Fibroblast of pulmonary artery (primary cell): ENCODE measurements around the gene CCSER1.

Experiments
- DNase-seq: peaks from one replicate; pipeline ENCODE4 v3.0.0-alpha.2; 2010; ENCODE audit warnings: low read depth
- H3K4me3 ChIP-seq: replicated peaks from 2 replicates; pipeline ENCODE4 v1.5.1; 2011; ENCODE audit warnings: low read depth, mild to moderate bottlenecking, control low read depth, low read length, moderate library complexity
- CTCF ChIP-seq: IDR thresholded peaks from 2 replicates; pipeline ENCODE4 v1.5.1; 2011; ENCODE audit warnings: mild to moderate bottlenecking, control low read depth, low read length, inconsistent platforms; ENCODE audit errors: missing control alignments

CCSER1 gene

GRCh38 chr4:90328558-90328957, 201.4 kb downstream of the CCSER1 start:
- TF ChIP-seq CTCF, result no peak
- peak; percentile 42 for DNase-seq
- no peak overlapping the region for H3K4me3 ChIP-seq

GRCh38 chr4:90330546-90330945, 203.4 kb downstream of the CCSER1 start:
- DNase-seq, result no peak
- no peak for TF ChIP-seq CTCF
- H3K4me3 ChIP-seq, result no peak overlapping the region

GRCh38 chr4:90345549-90346215, 218.5 kb downstream of the CCSER1 start:
- no peak for DNase-seq

GRCh38 chr4:90349636-90350035, 222.4 kb downstream of the CCSER1 start:
- no peak for DNase-seq
- TF ChIP-seq CTCF, result no peak
- no peak overlapping the region for H3K4me3 ChIP-seq

More at GRCh38 chr4:90345549-90346215, 218.5 kb downstream of the CCSER1 start:
- no peak overlapping the region for H3K4me3 ChIP-seq
- no peak for TF ChIP-seq CTCF

- TF ChIP-seq CTCF, result peak; percentile 74
- no peak overlapping the region for H3K4me3 ChIP-seq
- peak; percentile 84 for DNase-seq
These were observed 230.0 kb downstream of the CCSER1 start for GRCh38 chr4:90357117-90357710.

- TF ChIP-seq CTCF, result no peak
- H3K4me3 ChIP-seq, result no peak overlapping the region
- DNase-seq, result no peak
These were observed 247.9 kb downstream of the CCSER1 start for GRCh38 chr4:90375081-90375480.

- DNase-seq, result no peak
- TF ChIP-seq CTCF, result no peak
- no peak overlapping the region for H3K4me3 ChIP-seq
These were observed 266.0 kb downstream of the CCSER1 start for GRCh38 chr4:90393215-90393614.
